Liver (tissue), 9 donors: ENCODE results near the gene C7orf57. TPM values are rescaled to one million over a fixed set of nuclear protein-coding genes. Genes with fewer than 3 reads are reported as not detected.
"Not testable (repeated sequence)": the region's sequence is repeated elsewhere in the genome, so short reads cannot be mapped to it uniquely, and the experiment has no call there.

Source experiments
- DNase-seq: peaks from one replicate; pipeline ENCODE4 v3.0.0-alpha.2; 2017; ENCODE audit warnings: low spot score
- H3K27ac ChIP-seq, 2 donors: one replicate each; pipeline ENCODE4 v1.7.0; 2013; ENCODE audit warnings: inconsistent platforms in 2 of 2, low read length in 2 of 2, control low read depth in 1 of 2, low read depth in 1 of 2, mild to moderate bottlenecking in 1 of 2
- H3K27me3 ChIP-seq, 4 donors: one replicate each; pipeline versions ENCODE4 v1.6.1 to v1.7.0; 2013; ENCODE audit warnings: low read length in 3 of 4, inconsistent platforms in 1 of 4, mild to moderate bottlenecking in 1 of 4, moderate library complexity in 1 of 4; ENCODE audit not compliant: control insufficient read depth in 4 of 4, insufficient read depth in 4 of 4
- H3K36me3 ChIP-seq, 4 donors: one replicate each; pipeline versions ENCODE4 v1.6.1 to v1.7.0; 2013; ENCODE audit warnings: low read length in 3 of 4, mild to moderate bottlenecking in 3 of 4, low read depth in 1 of 4, moderate library complexity in 1 of 4; ENCODE audit not compliant: control insufficient read depth in 4 of 4, insufficient read depth in 3 of 4
- H3K4me1 ChIP-seq, 4 donors: one replicate each; pipeline versions ENCODE4 v1.6.1 to v1.7.0; 2013; ENCODE audit warnings: low read length in 3 of 4, mild to moderate bottlenecking in 3 of 4, moderate library complexity in 1 of 4; ENCODE audit not compliant: control insufficient read depth in 4 of 4, insufficient read depth in 4 of 4
- H3K4me3 ChIP-seq, 3 donors: one replicate each; pipeline versions ENCODE4 v1.6.1 to v1.7.0; 2013; ENCODE audit warnings: low read length in 3 of 3, control low read depth in 1 of 3, low read depth in 1 of 3, mild to moderate bottlenecking in 1 of 3
- H3K9ac ChIP-seq, 2 donors: one replicate each; pipeline ENCODE4 v1.7.0; 2013; ENCODE audit warnings: low read length in 2 of 2, mild to moderate bottlenecking in 2 of 2, moderate library complexity in 2 of 2, control low read depth in 1 of 2, low read depth in 1 of 2
- H3K9me3 ChIP-seq, 4 donors: one replicate each; pipeline versions ENCODE4 v1.6.1 to v1.7.0; 2013; ENCODE audit warnings: low read length in 3 of 4; ENCODE audit not compliant: control insufficient read depth in 4 of 4
- ATF3 ChIP-seq: IDR thresholded peaks from 2 replicates; pipeline ENCODE4 v1.6.1; 2016; ENCODE audit warnings: antibody characterized with exemption
- EGR1 ChIP-seq, 2 donors: IDR thresholded peaks; 2 replicates each; pipeline ENCODE4 v1.6.1; 2016 to 2018; ENCODE audit warnings: antibody characterized with exemption in 2 of 2, low read depth in 2 of 2
- FOXA1 ChIP-seq: IDR thresholded peaks from 2 replicates; pipeline ENCODE4 v1.6.1; 2016; ENCODE audit warnings: antibody characterized with exemption
- FOXA2 ChIP-seq: IDR thresholded peaks from 2 replicates; pipeline ENCODE4 v1.6.1; 2016; ENCODE audit warnings: antibody characterized with exemption
- HNF4A ChIP-seq, 2 donors: conservative IDR thresholded peaks; 2 replicates each; pipeline ENCODE4 v1.6.1; 2016; ENCODE audit warnings: antibody characterized with exemption in 2 of 2, mild to moderate bottlenecking in 2 of 2
- JUND ChIP-seq, 2 donors: IDR thresholded peaks; 2 replicates each; pipeline ENCODE4 v1.6.1; 2016; ENCODE audit warnings: antibody characterized with exemption in 2 of 2
- MAX ChIP-seq: IDR thresholded peaks from 2 replicates; pipeline ENCODE4 v1.6.1; 2016; ENCODE audit warnings: antibody characterized with exemption
- RAD21 ChIP-seq, 2 donors: IDR thresholded peaks; 2 replicates each; pipeline ENCODE4 v1.6.1; 2016; ENCODE audit warnings: antibody characterized with exemption in 2 of 2, mild to moderate bottlenecking in 2 of 2
- SP1 ChIP-seq: IDR thresholded peaks from 2 replicates; pipeline ENCODE4 v1.6.1; 2018; ENCODE audit warnings: antibody characterized with exemption, mild to moderate bottlenecking
- TAF1 ChIP-seq: conservative IDR thresholded peaks from 2 replicates; pipeline ENCODE4 v1.6.1; 2016; ENCODE audit warnings: antibody characterized with exemption, mild to moderate bottlenecking
- YY1 ChIP-seq: IDR thresholded peaks from 2 replicates; pipeline ENCODE4 v1.6.1; 2016; ENCODE audit warnings: antibody characterized with exemption, mild to moderate bottlenecking
- ZBTB33 ChIP-seq: IDR thresholded peaks from 2 replicates; pipeline ENCODE4 v1.6.1; 2016; ENCODE audit warnings: antibody characterized with exemption
- WGBS: extraction: QIAGEN DNeasy Blood & Tissue Kit; methylation state at CpG from one replicate; pipeline ENCODE4 v1.1.7; 2013; 5-methylcytosine and 5-hydroxymethylcytosine counted together
- polyA plus RNA-seq, 2 donors: library from polyadenylated mRNA; stranded (reverse) in 1 of 2; unstranded in 1 of 2; fragments of 200-250 nt in 1 of 2; fragments of >200 nt in 1 of 2; fragmentation: Nextera tagmentation in 1 of 2; extraction: Ambion mirVana in 1 of 2; gene quantifications; one replicate each; pipeline versions ENCODE4 v1.2.1 to v1.2.3, GENCODE V29; 2013 to 2015
- total RNA-seq, 2 donors: library from RNA; depleted of rRNA; stranded (reverse); fragments of >200 nt; gene quantifications; one replicate each; pipeline ENCODE4 v1.2.3, GENCODE V29; 2014
- TF ChIP-seq, protein P1 (sequence below): fragments of 150-350 bp; IDR thresholded peaks from 2 replicates; pipeline ENCODE4 v1.5.1; 2017; ENCODE audit warnings: improper control_type of control experiment, low read depth, low read length; ENCODE audit not compliant: missing input control
- TF ChIP-seq, protein P2 (sequence below): IDR thresholded peaks from 2 replicates; pipeline ENCODE4 v1.6.1; 2016; ENCODE audit warnings: antibody characterized with exemption, mild to moderate bottlenecking
- donor health status: healthy.
- donor health status: healthy.
- donor health status: healthy.
- donor health status: healthy.
- donor health status: healthy.

The C7orf57 gene
- total and polyA plus RNA-seq, 4 donors, result not detected

- TF ChIP-seq, protein P1, sequence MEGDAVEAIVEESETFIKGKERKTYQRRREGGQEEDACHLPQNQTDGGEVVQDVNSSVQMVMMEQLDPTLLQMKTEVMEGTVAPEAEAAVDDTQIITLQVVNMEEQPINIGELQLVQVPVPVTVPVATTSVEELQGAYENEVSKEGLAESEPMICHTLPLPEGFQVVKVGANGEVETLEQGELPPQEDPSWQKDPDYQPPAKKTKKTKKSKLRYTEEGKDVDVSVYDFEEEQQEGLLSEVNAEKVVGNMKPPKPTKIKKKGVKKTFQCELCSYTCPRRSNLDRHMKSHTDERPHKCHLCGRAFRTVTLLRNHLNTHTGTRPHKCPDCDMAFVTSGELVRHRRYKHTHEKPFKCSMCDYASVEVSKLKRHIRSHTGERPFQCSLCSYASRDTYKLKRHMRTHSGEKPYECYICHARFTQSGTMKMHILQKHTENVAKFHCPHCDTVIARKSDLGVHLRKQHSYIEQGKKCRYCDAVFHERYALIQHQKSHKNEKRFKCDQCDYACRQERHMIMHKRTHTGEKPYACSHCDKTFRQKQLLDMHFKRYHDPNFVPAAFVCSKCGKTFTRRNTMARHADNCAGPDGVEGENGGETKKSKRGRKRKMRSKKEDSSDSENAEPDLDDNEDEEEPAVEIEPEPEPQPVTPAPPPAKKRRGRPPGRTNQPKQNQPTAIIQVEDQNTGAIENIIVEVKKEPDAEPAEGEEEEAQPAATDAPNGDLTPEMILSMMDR, result no peak
- no peak for TF ChIP-seq RAD21 (IDR thresholded peaks at IDR 0.05)
- no peak for TF ChIP-seq YY1
- no peak for TF ChIP-seq TAF1
These were observed 42.1 kb downstream of the C7orf57 start (continued) for GRCh38 chr7:48077423-48077822.

DNA sequence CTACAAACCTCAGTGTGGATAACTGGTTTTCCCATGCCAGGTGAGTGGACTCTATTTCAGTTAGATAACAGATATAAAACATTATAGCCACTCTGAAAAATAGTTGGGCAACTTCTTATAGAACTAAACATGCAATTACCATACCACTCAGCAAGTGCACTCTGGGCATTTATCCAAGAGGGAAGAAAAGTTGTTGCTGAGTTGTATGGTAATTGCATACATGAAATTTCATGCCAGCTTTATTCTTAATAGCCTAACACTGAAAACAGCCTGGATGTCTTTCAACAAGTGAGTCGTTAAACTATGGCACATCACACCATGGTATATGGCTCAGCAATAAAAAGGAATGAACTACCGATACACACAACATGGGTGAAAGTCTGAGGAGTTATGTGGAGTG lies 43.1 kb downstream of the C7orf57 start:
- H3K4me1 ChIP-seq, result peaks cover 0 to 3% (median 0%) of the 10 kb centered on the region in 4 donors
- no peak overlapping the region for H3K9ac ChIP-seq
- no peak for TF ChIP-seq FOXA2
- no peak for TF ChIP-seq EGR1 (IDR thresholded peaks at IDR 0.05; ENCODE audit: low read depth in 2 of 2)
- TF ChIP-seq SP1, result no peak
- TF ChIP-seq ATF3, result no peak
- TF ChIP-seq YY1, result no peak
- no peak for TF ChIP-seq JUND (IDR thresholded peaks at IDR 0.05)
- TF ChIP-seq FOXA1, result no peak
- TF ChIP-seq HNF4A (conservative IDR thresholded peaks at IDR 0.05), result no peak
- TF ChIP-seq, protein P1, result no peak
- TF ChIP-seq, protein P2, sequence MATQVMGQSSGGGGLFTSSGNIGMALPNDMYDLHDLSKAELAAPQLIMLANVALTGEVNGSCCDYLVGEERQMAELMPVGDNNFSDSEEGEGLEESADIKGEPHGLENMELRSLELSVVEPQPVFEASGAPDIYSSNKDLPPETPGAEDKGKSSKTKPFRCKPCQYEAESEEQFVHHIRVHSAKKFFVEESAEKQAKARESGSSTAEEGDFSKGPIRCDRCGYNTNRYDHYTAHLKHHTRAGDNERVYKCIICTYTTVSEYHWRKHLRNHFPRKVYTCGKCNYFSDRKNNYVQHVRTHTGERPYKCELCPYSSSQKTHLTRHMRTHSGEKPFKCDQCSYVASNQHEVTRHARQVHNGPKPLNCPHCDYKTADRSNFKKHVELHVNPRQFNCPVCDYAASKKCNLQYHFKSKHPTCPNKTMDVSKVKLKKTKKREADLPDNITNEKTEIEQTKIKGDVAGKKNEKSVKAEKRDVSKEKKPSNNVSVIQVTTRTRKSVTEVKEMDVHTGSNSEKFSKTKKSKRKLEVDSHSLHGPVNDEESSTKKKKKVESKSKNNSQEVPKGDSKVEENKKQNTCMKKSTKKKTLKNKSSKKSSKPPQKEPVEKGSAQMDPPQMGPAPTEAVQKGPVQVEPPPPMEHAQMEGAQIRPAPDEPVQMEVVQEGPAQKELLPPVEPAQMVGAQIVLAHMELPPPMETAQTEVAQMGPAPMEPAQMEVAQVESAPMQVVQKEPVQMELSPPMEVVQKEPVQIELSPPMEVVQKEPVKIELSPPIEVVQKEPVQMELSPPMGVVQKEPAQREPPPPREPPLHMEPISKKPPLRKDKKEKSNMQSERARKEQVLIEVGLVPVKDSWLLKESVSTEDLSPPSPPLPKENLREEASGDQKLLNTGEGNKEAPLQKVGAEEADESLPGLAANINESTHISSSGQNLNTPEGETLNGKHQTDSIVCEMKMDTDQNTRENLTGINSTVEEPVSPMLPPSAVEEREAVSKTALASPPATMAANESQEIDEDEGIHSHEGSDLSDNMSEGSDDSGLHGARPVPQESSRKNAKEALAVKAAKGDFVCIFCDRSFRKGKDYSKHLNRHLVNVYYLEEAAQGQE, result no peak
- no peak for TF ChIP-seq MAX
- no peak for TF ChIP-seq TAF1
- TF ChIP-seq ZBTB33, result no peak
- TF ChIP-seq RAD21 (IDR thresholded peaks at IDR 0.05), result no peak
- no peaks in the 10 kb centered on the region for H3K27me3 ChIP-seq
- H3K4me3 ChIP-seq, result no peak overlapping the region
- DNase-seq, result no peak
- H3K27ac ChIP-seq, result no peak overlapping the region
- H3K9me3 ChIP-seq, result no peaks in the 10 kb centered on the region
- H3K36me3 ChIP-seq, result no peaks in the 10 kb centered on the region
- WGBS, result 81% methylated on average over 2 of the region's 2 CpGs

GRCh38 chr7:48082378-48082777 lies 47.0 kb downstream of the C7orf57 start:
- H3K27ac ChIP-seq, DNase-seq, H3K4me3 ChIP-seq, H3K27me3 ChIP-seq, H3K36me3 ChIP-seq, H3K9me3 ChIP-seq, H3K4me1 ChIP-seq, H3K9ac ChIP-seq: not testable (repeated sequence)
